Measurements from ENCODE around the gene ZBED2.

- TF ChIP-seq POLR2A (IDR thresholded peaks at IDR 0.05): no peak
- TF ChIP-seq, protein P1, sequence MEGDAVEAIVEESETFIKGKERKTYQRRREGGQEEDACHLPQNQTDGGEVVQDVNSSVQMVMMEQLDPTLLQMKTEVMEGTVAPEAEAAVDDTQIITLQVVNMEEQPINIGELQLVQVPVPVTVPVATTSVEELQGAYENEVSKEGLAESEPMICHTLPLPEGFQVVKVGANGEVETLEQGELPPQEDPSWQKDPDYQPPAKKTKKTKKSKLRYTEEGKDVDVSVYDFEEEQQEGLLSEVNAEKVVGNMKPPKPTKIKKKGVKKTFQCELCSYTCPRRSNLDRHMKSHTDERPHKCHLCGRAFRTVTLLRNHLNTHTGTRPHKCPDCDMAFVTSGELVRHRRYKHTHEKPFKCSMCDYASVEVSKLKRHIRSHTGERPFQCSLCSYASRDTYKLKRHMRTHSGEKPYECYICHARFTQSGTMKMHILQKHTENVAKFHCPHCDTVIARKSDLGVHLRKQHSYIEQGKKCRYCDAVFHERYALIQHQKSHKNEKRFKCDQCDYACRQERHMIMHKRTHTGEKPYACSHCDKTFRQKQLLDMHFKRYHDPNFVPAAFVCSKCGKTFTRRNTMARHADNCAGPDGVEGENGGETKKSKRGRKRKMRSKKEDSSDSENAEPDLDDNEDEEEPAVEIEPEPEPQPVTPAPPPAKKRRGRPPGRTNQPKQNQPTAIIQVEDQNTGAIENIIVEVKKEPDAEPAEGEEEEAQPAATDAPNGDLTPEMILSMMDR (IDR thresholded peaks at IDR 0.05): no peak
Observed at GRCh38 chr3:111577798-111578685, 17.1 kb downstream of the ZBED2 start.

All from breast epithelium (tissue), 3 donors.